H9 (cell line): ENCODE results near the gene EPB41. TPM values are rescaled to one million over a fixed set of nuclear protein-coding genes. Genes with fewer than 3 reads are reported as not detected.

Source experiments
- DNase-seq: peaks from one replicate; pipeline ENCODE4 v3.0.0-alpha.2; 2017
- H2AFZ ChIP-seq: one replicate; pipeline ENCODE4 v1.6.1; 2013; ENCODE audit warnings: mild to moderate bottlenecking, low read length, control low read depth, moderate library complexity
- H2AK5ac ChIP-seq: 2 replicates; pipeline ENCODE4 v1.6.1; 2013; ENCODE audit warnings: low read length, control low read depth, mixed read lengths; ENCODE audit not compliant: insufficient read length
- H2BK120ac ChIP-seq: one replicate; pipeline ENCODE4 v1.6.1; 2013; ENCODE audit warnings: low read depth, mild to moderate bottlenecking, low read length, control low read depth, inconsistent platforms; ENCODE audit not compliant: poor library complexity, severe bottlenecking
- H2BK12ac ChIP-seq: 2 replicates; pipeline ENCODE4 v1.6.1; 2013; ENCODE audit warnings: low read length, control low read depth, mixed read lengths, low read depth; ENCODE audit not compliant: insufficient read length
- H2BK15ac ChIP-seq: 2 replicates; pipeline ENCODE4 v1.6.1; 2013; ENCODE audit warnings: low read depth, low read length, control low read depth
- H2BK20ac ChIP-seq: one replicate; pipeline ENCODE4 v1.6.1; 2013; ENCODE audit warnings: low read depth, mild to moderate bottlenecking, low read length, control low read depth, inconsistent platforms; ENCODE audit not compliant: poor library complexity, severe bottlenecking
- H2BK5ac ChIP-seq: 2 replicates; pipeline ENCODE4 v1.6.1; 2013; ENCODE audit warnings: low read length, control low read depth, mixed read lengths; ENCODE audit not compliant: insufficient read length
- H3K14ac ChIP-seq: 2 replicates; pipeline ENCODE4 v1.6.1; 2013; ENCODE audit warnings: low read length, control low read depth; ENCODE audit not compliant: insufficient read depth
- H3K18ac ChIP-seq: 2 replicates; pipeline ENCODE4 v1.6.1; 2013; ENCODE audit warnings: low read depth, mild to moderate bottlenecking, mixed read lengths, low read length, control low read depth; ENCODE audit not compliant: insufficient read length
- H3K23ac ChIP-seq: 2 replicates; pipeline ENCODE4 v1.6.1; 2013; ENCODE audit warnings: low read length, control low read depth, mixed read lengths, low read depth; ENCODE audit not compliant: insufficient read length
- H3K23me2 ChIP-seq: 2 replicates; pipeline ENCODE4 v1.6.1; 2013; ENCODE audit warnings: low read depth, mild to moderate bottlenecking, mixed read lengths, low read length, control low read depth; ENCODE audit not compliant: insufficient read length, poor library complexity, severe bottlenecking
- H3K27ac ChIP-seq: 2 replicates; pipeline ENCODE4 v1.5.1; 2013; ENCODE audit warnings: low read length, control low read depth, mixed read lengths, low read depth; ENCODE audit not compliant: insufficient read length
- H3K27me3 ChIP-seq: 2 replicates; pipeline ENCODE4 v1.6.1; 2013; ENCODE audit warnings: low read length, control low read depth, inconsistent platforms; ENCODE audit not compliant: insufficient read depth
- H3K4ac ChIP-seq: 2 replicates; pipeline ENCODE4 v1.6.1; 2013; ENCODE audit warnings: low read depth, mild to moderate bottlenecking, control low read depth, inconsistent platforms, low read length, moderate library complexity
- H3K4me1 ChIP-seq: 2 replicates; pipeline ENCODE4 v1.6.1; 2013; ENCODE audit warnings: low read length, control low read depth, inconsistent platforms; ENCODE audit not compliant: insufficient read depth
- H3K4me2 ChIP-seq: 2 replicates; pipeline ENCODE4 v1.6.1; 2013; ENCODE audit warnings: low read length, control low read depth, mixed read lengths; ENCODE audit not compliant: insufficient read length, insufficient read depth
- H3K56ac ChIP-seq: 2 replicates; pipeline ENCODE4 v1.6.1; 2013; ENCODE audit warnings: low read depth, mild to moderate bottlenecking, mixed read lengths, low read length, control low read depth; ENCODE audit not compliant: insufficient read length
- H3K79me1 ChIP-seq: 2 replicates; pipeline ENCODE4 v1.6.1; 2013; ENCODE audit warnings: low read depth, mild to moderate bottlenecking, moderate library complexity, low read length, control low read depth, inconsistent platforms; ENCODE audit not compliant: insufficient read depth, poor library complexity, severe bottlenecking
- H3K79me2 ChIP-seq: 2 replicates; pipeline ENCODE4 v1.6.1; 2013; ENCODE audit warnings: low read length, control low read depth, inconsistent platforms; ENCODE audit not compliant: insufficient read depth
- H3K9ac ChIP-seq: 2 replicates; pipeline ENCODE4 v1.6.1; 2013; ENCODE audit warnings: low read length, control low read depth, mixed read lengths; ENCODE audit not compliant: insufficient read length; ENCODE audit errors: extremely low read depth
- H3K9me3 ChIP-seq: one replicate; pipeline ENCODE4 v1.6.1; 2013; ENCODE audit warnings: low read depth, low read length, inconsistent platforms; ENCODE audit not compliant: control insufficient read depth
- H3T11ph ChIP-seq: one replicate; pipeline ENCODE4 v1.6.1; 2013; ENCODE audit warnings: mild to moderate bottlenecking, low read length, control low read depth, inconsistent platforms
- H4K20me1 ChIP-seq: one replicate; pipeline ENCODE4 v1.6.1; 2013; ENCODE audit not compliant: control insufficient read depth, insufficient read length, insufficient read depth
- H4K5ac ChIP-seq: 2 replicates; pipeline ENCODE4 v1.6.1; 2013; ENCODE audit warnings: low read depth, mild to moderate bottlenecking, mixed read lengths, low read length, control low read depth; ENCODE audit not compliant: insufficient read length
- H4K8ac ChIP-seq: replicated peaks from 2 replicates; pipeline ENCODE4 v1.6.1; 2013; ENCODE audit warnings: low read length, control low read depth, mixed read lengths, low read depth; ENCODE audit not compliant: insufficient read length
- H4K91ac ChIP-seq: 2 replicates; pipeline ENCODE4 v1.6.1; 2013; ENCODE audit warnings: low read depth, mild to moderate bottlenecking, moderate library complexity, mixed read lengths, low read length, control low read depth; ENCODE audit not compliant: insufficient read length
- H3K27ac Mint-ChIP-seq, 3 experiments: 2 replicates in 2 of 3; 3 replicates in 1 of 3; pipeline ENCODE4 v1.8.0; 2020 to 2021; ENCODE audit warnings: mixed read lengths in 3 of 3, mild to moderate bottlenecking in 1 of 3, moderate library complexity in 1 of 3
- H3K27me3 Mint-ChIP-seq: 2 replicates; pipeline ENCODE4 v1.8.0; 2021; ENCODE audit warnings: low read depth, mild to moderate bottlenecking, moderate library complexity, mixed read lengths
- H3K36me3 Mint-ChIP-seq, 3 experiments: 2 replicates in 2 of 3; 3 replicates in 1 of 3; pipeline ENCODE4 v1.8.0; 2020 to 2021; ENCODE audit warnings: low read depth in 3 of 3, mixed read lengths in 3 of 3; ENCODE audit not compliant: insufficient read depth in 1 of 3
- H3K4me1 Mint-ChIP-seq, 2 experiments: 2 replicates each; pipeline ENCODE4 v1.8.0; 2020; ENCODE audit warnings: mixed read lengths in 2 of 2
- H3K4me3 Mint-ChIP-seq, 2 experiments: 2 replicates in 1 of 2; 3 replicates in 1 of 2; pipeline ENCODE4 v1.8.0; 2020 to 2021; ENCODE audit warnings: mild to moderate bottlenecking in 2 of 2, mixed read lengths in 2 of 2, moderate library complexity in 1 of 2
- H3K9me3 Mint-ChIP-seq, 2 experiments: 2 replicates in 1 of 2; 3 replicates in 1 of 2; pipeline ENCODE4 v1.8.0; 2020; ENCODE audit warnings: mild to moderate bottlenecking in 2 of 2, mixed read lengths in 2 of 2, moderate library complexity in 1 of 2
- WGBS: extraction: QIAGEN DNeasy Blood & Tissue Kit; methylation state at CpG from one replicate; pipeline ENCODE4 v1.1.7; 2013; ENCODE audit warnings: missing lambda C conversion rate, low lambda C conversion rate, mixed read lengths; ENCODE audit not compliant: insufficient read length; ENCODE audit errors: extremely low coverage; 5-methylcytosine and 5-hydroxymethylcytosine counted together
- total RNA-seq: library from RNA; stranded (reverse); gene quantifications from 2 replicates; pipeline ENCODE4 v1.2.1, GENCODE V29; 2021
- TF ChIP-seq, protein P1 (sequence below): fragments of 200-600 bp; sonication (generic); conservative IDR thresholded peaks from 3 replicates; pipeline ENCODE4 v1.8.0; 2021; ENCODE audit warnings: antibody characterized with exemption, mild to moderate bottlenecking

Gene EPB41
- total RNA-seq, 1 experiment from 2014 or later, result 75.4 TPM

DNA sequence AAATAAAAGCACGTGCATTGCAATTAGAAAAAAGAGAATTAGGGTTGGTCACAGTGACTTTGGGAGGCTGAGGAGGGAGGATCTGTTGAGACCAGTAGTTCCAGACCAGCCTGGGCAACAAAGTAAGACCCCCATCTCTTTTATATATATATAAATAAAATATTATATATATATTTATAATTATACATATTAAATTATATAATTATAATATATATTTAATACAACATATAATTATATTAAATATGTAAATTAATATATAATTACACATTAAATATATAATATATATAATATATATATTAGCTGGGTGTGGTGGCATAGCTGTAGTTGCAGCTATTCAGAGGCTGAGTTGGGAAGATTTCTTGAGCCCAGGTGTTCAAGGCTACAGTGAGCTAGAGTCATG is 186.1 kb downstream of the EPB41 start:
- Histone ChIP-seq H4K91ac (no peak overlapping the region), H3K14ac (no peak overlapping the region), H3K4ac (no peak overlapping the region), H3K27ac (no peak overlapping the region), H3K79me1 (no peaks in the 10 kb centered on the region), H3K4me2 (no peak overlapping the region), H4K5ac (no peak overlapping the region), H4K20me1 (no peaks in the 10 kb centered on the region), H2AK5ac (no peak overlapping the region), H3K27me3 (no peaks in the 10 kb centered on the region), H2BK5ac (no peak overlapping the region), H2BK12ac (no peak overlapping the region), H2BK20ac (no peak overlapping the region), H3K23me2 (no peaks in the 10 kb centered on the region), H3K9ac (no peak overlapping the region), H2AFZ (no peak overlapping the region), H3K23ac (no peak overlapping the region), H2BK15ac (no peak overlapping the region), H3K56ac (no peak overlapping the region), H4K8ac (no peak overlapping the region), H3K18ac (no peak overlapping the region), H3T11ph (no peak overlapping the region), H3K4me1 (no peaks in the 10 kb centered on the region), H3K9me3 (no peaks in the 10 kb centered on the region), H3K79me2 (no peaks in the 10 kb centered on the region), H2BK120ac (no peak overlapping the region)
- TF ChIP-seq, protein P1, sequence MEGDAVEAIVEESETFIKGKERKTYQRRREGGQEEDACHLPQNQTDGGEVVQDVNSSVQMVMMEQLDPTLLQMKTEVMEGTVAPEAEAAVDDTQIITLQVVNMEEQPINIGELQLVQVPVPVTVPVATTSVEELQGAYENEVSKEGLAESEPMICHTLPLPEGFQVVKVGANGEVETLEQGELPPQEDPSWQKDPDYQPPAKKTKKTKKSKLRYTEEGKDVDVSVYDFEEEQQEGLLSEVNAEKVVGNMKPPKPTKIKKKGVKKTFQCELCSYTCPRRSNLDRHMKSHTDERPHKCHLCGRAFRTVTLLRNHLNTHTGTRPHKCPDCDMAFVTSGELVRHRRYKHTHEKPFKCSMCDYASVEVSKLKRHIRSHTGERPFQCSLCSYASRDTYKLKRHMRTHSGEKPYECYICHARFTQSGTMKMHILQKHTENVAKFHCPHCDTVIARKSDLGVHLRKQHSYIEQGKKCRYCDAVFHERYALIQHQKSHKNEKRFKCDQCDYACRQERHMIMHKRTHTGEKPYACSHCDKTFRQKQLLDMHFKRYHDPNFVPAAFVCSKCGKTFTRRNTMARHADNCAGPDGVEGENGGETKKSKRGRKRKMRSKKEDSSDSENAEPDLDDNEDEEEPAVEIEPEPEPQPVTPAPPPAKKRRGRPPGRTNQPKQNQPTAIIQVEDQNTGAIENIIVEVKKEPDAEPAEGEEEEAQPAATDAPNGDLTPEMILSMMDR, result no peak
- no peak overlapping the region for H3K27ac Mint-ChIP-seq
- peaks cover 9 to 11% of the 10 kb centered on the region in 2 experiments for H3K4me1 Mint-ChIP-seq
- no peaks in the 10 kb centered on the region for H3K9me3 Mint-ChIP-seq
- DNase-seq, result no peak
- H3K36me3 Mint-ChIP-seq, result peaks cover 9 to 29% (median 26%) of the 10 kb centered on the region in 3 experiments; a peak in 6 of 7 replicates
- no CpG with 5 or more reads among the region's 1 CpG for WGBS
- no peak overlapping the region for H3K4me3 Mint-ChIP-seq
- no peaks in the 10 kb centered on the region for H3K27me3 Mint-ChIP-seq
